SJSA1 (cell line): ENCODE results near the gene HNRNPUL1. TPM values are rescaled to one million over a fixed set of nuclear protein-coding genes. Genes with fewer than 3 reads are reported as not detected.
A peak's percentile ranks its signal among the peaks of the same experiment; 100 is the strongest.
"Not testable (repeated sequence)": the region's sequence is repeated elsewhere in the genome, so short reads cannot be mapped to it uniquely, and the experiment has no call there.

Source experiments
- DNase-seq, 2 experiments: peaks; one replicate each; pipeline ENCODE4 v3.0.0-alpha.2; 2015 to 2020; ENCODE audit warnings: low spot score in 2 of 2, low read depth in 1 of 2
- H3K27ac ChIP-seq: fragments of 250-450 bp; sonication (Bioruptor Pico); 2 replicates; pipeline ENCODE4 v1.5.1; 2020; ENCODE audit warnings: mild to moderate bottlenecking, moderate library complexity
- H3K27me3 ChIP-seq: fragments of 250-450 bp; sonication (Bioruptor Pico); replicated peaks from 2 replicates; pipeline ENCODE4 v1.5.1; 2020; ENCODE audit warnings: mild to moderate bottlenecking, moderate library complexity
- H3K36me3 ChIP-seq: fragments of 250-450 bp; sonication (Bioruptor Pico); 2 replicates; pipeline ENCODE4 v1.5.1; 2020; ENCODE audit warnings: mild to moderate bottlenecking
- H3K4me1 ChIP-seq: fragments of 250-450 bp; sonication (Bioruptor Pico); replicated peaks from 2 replicates; pipeline ENCODE4 v1.6.1; 2021; ENCODE audit warnings: mild to moderate bottlenecking
- H3K4me3 ChIP-seq: fragments of 250-450 bp; sonication (Bioruptor Pico); 2 replicates; pipeline ENCODE4 v1.5.1; 2020; ENCODE audit warnings: mild to moderate bottlenecking
- H3K9me3 ChIP-seq: fragments of 250-450 bp; sonication (Bioruptor Pico); replicated peaks from 2 replicates; pipeline ENCODE4 v1.5.1; 2020; ENCODE audit warnings: mild to moderate bottlenecking
- total RNA-seq: library from RNA; depleted of rRNA; stranded (reverse); fragments of >200 nt; shearing (Covaris generic); gene quantifications from 2 replicates; pipeline ENCODE4 v1.2.3, GENCODE V29; 2014

The HNRNPUL1 gene
- total RNA-seq, 1 experiment from 2014 or later: 162 TPM

DNA sequence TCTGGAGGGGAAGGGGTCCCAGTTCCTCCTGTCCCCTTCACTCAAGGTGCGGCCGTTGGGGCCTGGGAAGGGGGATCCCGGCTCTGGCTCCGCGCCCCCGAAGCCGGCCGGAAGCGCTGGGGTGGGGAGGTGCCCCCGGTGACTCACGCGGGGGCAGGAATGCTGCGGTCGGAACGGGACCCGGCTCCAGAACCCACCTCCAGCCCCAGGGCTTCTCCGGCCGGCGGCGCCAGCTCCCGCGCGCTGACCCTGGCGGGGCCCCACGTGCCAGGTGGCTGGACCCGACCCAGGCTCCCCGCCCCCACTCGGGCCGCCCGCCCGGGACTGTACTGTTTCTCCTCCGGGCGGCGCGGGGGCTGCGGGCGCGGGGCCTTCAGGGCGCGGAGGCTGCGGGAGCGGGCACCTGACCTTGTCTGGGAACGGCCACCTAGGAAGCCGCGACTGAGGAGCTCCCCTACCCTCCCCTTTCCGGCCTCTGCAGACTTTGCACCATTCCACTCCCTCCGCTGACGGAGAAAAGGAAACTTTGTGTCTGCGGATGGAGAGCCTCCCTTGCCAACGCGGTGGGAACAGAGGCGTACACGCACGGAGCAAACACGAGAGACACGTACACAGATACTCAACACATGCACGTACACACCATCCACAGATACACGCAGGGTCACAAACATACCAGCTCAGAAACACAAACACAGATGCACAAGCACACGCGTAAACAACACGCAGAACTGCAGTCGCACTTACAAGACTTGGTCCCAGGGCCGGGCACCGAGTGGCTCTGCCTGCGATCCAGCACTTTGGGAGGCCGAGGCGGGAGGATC is 37.9 kb upstream of the HNRNPUL1 start:
- Histone ChIP-seq H3K4me1 (peaks cover 80% of the 10 kb centered on the region), H3K9me3 (no peaks in the 10 kb centered on the region), H3K36me3 (peaks cover 78% of the 10 kb centered on the region), H3K27me3 (no peaks in the 10 kb centered on the region), H3K4me3 (peak overlapping the region; percentile 31), H3K27ac (peak overlapping the region; percentile 99)
- DNase-seq: peak; percentile 97 to 99

DNA sequence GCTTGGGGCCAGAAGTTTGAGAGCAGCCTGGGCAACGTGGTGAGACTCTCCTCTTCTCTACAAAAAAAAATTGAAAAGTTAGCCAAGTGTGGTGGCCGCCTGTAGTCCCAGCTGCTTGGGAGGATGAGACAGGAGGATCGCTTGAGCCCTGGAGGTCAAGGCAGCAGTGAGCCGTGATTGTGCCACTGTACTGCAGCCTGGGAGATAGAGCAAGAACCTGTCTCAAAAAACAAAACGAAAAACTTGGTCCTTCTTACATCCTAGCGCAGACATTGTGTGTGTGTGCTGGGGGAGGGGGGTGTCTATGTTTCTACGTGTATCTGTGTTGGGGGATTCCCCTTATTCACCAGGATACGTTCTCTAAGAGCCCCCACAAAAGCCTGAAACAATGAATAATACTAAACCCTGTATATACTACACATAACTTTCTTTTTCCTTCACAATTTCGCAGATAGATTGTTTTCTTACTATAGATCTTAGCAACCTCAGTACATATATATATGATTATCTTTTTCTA is 37.2 kb upstream of the HNRNPUL1 start:
- peak overlapping the region; percentile 99 for H3K27ac ChIP-seq
- H3K27me3 ChIP-seq: no peaks in the 10 kb centered on the region
- H3K4me3 ChIP-seq: peak overlapping the region; percentile 31
- no peak for DNase-seq
- peaks cover 74% of the 10 kb centered on the region for H3K4me1 ChIP-seq
- H3K36me3 ChIP-seq: peaks cover 78% of the 10 kb centered on the region
- H3K9me3 ChIP-seq: no peaks in the 10 kb centered on the region

DNA sequence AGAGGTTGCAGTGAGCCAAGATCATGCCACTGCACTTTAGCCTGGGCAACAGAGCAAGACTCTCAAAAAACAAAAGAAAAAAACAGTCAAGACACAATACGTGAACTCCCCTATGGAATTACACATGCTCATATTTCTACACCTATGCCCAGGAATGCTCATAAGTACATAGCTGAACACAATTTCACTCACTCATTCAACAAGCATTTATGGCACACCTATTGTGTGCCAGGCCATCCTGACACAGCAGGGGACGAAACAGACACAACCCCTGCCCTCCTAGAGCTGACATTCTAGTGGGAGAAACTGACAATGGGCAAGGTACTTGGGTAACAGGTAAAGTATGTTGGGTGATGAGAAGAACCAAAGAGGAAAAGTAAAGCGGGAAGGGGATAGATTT is 35.7 kb upstream of the HNRNPUL1 start:
- peaks cover 79% of the 10 kb centered on the region for H3K36me3 ChIP-seq
- H3K4me1 ChIP-seq: peaks cover 58% of the 10 kb centered on the region
- DNase-seq: no peak
- H3K4me3 ChIP-seq: no peak overlapping the region
- no peaks in the 10 kb centered on the region for H3K9me3 ChIP-seq
- no peaks in the 10 kb centered on the region for H3K27me3 ChIP-seq
- no peak overlapping the region for H3K27ac ChIP-seq

DNA sequence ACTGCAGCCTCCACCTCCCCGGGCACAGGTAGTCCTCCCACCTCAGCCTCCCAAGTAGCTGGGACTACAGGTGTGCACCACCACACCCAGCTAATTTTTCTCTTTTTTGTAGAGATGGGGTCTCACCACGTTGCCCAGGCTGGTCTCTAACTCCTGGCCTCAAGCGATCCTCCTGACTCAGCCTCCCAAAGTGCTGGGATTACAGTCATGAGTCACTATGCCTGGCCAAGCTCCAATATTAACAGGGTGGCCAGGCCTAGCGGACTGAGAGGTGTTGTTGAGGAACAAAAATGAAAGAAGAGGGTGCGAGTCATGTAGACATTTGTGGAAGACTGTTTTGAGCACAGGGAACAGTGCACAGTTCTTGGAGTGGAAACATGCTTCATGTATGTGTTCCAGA is 34.8 kb upstream of the HNRNPUL1 start:
- DNase-seq: peak; percentile 52 to 65
- Histone ChIP-seq H3K36me3 (peaks cover 80% of the 10 kb centered on the region), H3K4me1 (peaks cover 50% of the 10 kb centered on the region), H3K27ac (0 out of 2 replicates have a peak overlapping the region, but pooled peaks have one; percentile 6)
- H3K27me3 ChIP-seq, H3K4me3 ChIP-seq, H3K9me3 ChIP-seq: not testable (repeated sequence)

DNA sequence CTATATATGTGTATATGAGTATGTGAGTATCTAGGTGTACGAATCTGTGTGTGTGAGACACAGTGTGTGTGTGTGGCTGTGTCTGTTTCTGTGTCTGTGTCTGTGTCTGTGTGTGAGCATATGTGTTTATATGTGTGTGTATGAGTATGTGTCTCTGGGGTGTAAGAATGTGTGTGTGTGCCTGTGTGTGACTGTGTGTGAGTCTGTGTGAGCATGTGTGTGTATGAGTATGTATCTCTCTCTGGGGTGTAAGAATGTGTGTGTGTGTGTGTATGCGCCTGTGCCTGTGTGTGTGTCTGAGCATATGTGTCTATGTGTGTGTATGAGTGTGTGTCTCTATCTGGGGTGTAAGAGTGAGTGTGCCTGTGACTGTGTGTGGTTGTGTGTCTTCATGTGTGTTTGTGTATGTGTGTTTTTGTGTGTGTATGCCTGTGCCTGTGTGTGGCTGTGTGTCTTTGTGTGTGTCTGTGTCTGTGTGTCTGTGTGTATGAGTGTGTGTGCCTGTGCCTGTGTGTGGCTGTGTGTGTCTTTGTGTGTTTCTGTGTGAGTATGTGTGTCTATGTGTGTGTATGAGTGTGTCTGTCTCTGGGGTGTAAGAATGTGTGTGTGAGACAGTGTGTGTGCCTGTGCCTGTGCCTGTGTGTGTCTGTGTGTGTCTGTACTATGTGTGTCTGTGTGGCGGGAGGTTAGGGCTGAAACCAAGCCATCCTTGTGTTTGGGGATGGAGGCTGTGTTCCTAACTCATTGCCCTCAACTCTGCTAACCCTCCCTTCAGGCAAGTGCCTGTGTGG is 33.9 kb upstream of the HNRNPUL1 start:
- H3K4me1 ChIP-seq: peaks cover 40% of the 10 kb centered on the region
- DNase-seq: no peak

DNA sequence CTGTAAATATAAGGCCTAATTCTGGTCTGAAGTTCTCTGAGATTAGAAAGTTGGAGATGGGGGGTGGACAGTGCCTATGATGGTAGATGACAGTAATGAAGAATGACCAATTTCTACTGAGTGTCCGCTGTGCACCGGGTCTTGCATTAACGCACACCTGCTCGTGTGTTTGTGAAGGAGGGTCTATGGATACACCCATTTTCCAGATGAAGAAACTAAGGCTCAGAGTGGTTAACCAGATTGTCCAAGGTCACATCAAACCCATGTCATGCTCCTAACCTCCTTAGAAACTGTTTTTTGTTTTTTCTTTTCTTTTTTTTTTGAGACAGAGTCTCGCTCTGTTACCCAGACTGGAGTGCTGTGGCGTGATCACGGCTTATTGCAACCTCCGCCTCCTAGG is 31.5 kb upstream of the HNRNPUL1 start:
- Histone ChIP-seq H3K4me3 (no peak overlapping the region), H3K9me3 (no peaks in the 10 kb centered on the region), H3K27me3 (no peaks in the 10 kb centered on the region), H3K4me1 (peaks cover 18% of the 10 kb centered on the region), H3K36me3 (peaks cover 88% of the 10 kb centered on the region), H3K27ac (no peak overlapping the region)
- DNase-seq: no peak

More for the DNA sequence above, 33.9 kb upstream of the HNRNPUL1 start:
- Histone ChIP-seq H3K4me3 (no peak overlapping the region), H3K27me3 (no peaks in the 10 kb centered on the region), H3K27ac (0 out of 2 replicates have a peak overlapping the region, but pooled peaks have one; percentile 6), H3K36me3 (peaks cover 78% of the 10 kb centered on the region), H3K9me3 (no peaks in the 10 kb centered on the region)

DNA sequence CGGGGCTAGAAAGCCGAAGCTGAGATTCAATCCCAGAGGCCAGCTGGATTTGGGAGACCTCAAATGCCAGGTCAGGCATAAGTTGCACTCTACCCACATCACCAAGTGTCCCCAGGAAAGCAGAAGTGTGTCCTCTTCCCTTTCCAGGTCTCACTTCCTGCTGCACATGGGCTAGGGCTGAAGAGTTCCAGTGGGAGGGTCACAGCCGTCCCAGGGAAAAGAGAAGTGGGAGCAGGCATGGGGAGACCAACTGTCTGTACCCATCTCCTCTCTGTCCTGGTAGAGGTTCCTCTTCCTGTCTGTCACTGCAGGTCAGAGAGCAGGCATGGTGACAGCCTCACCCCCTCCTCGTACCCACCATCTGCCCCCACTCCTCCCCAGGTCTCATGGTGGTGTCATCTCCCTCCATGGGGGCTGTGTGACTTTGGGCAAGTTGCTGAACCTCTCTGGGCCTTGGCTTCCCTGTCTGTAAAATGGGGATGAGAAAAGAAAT is 30.4 kb upstream of the HNRNPUL1 start:
- no peak overlapping the region for H3K27ac ChIP-seq
- H3K27me3 ChIP-seq: no peaks in the 10 kb centered on the region
- H3K36me3 ChIP-seq: peaks cover 90% of the 10 kb centered on the region
- DNase-seq: no peak
- no peaks in the 10 kb centered on the region for H3K9me3 ChIP-seq
- H3K4me1 ChIP-seq: peaks cover 10% of the 10 kb centered on the region
- no peak overlapping the region for H3K4me3 ChIP-seq

DNA sequence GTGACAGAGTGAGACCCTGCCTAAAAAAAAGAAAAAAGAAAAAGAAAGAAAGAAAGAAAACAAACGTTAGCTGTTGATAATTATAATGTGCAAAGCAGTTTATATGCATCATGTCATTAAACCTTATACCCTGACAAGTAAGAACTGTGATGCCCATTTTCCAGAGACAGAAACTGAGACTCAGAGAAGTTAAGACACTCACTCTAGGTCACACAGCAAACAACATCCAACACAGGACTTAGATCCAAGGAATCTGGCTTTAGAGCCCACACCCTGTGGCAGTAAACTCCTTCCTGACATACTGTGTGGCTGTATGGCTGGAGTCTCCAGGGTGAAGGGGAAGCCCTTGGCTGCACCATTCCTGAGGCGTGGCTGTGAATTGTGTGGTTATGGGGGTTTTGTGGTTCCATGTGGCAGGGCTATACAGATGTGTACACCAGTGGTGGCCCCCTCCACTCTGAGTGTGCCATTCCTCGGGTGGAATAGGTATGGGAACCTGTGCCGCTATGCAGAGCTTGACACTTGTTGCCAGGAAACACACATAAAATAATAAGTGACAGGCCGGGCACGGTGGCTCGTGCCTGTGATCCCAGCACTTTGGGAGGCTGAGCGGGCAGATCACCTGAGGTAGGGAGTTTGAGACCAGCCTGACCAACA is 29.5 kb upstream of the HNRNPUL1 start:
- peaks cover 94% of the 10 kb centered on the region for H3K36me3 ChIP-seq
- H3K4me3 ChIP-seq: no peak overlapping the region
- DNase-seq: no peak
- H3K4me1 ChIP-seq: peaks cover 5% of the 10 kb centered on the region
- no peaks in the 10 kb centered on the region for H3K9me3 ChIP-seq
- no peak overlapping the region for H3K27ac ChIP-seq
- H3K27me3 ChIP-seq: no peaks in the 10 kb centered on the region

DNA sequence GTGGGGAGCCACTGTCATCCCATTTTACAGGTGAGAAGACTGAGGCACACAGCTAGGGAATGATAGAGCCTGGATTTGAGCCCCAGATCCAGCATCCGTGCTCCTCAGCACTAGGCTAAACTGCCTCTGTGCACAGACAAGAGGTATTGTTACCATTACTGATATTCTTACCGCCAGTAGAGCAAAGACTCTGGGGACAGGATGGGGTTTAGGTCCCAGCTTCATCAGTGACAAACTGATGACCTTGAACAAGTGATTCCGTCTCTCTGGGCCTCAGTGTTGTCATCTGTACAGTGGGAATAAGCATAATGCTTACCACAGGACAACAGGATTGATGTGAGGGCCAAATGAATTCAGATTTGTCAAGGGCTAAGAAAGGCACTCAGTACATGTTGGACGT is 28.7 kb upstream of the HNRNPUL1 start:
- Histone ChIP-seq H3K36me3 (peaks cover 92% of the 10 kb centered on the region), H3K4me1 (no peaks in the 10 kb centered on the region), H3K9me3 (no peaks in the 10 kb centered on the region), H3K27ac (no peak overlapping the region), H3K27me3 (no peaks in the 10 kb centered on the region), H3K4me3 (no peak overlapping the region)
- DNase-seq: no peak

DNA sequence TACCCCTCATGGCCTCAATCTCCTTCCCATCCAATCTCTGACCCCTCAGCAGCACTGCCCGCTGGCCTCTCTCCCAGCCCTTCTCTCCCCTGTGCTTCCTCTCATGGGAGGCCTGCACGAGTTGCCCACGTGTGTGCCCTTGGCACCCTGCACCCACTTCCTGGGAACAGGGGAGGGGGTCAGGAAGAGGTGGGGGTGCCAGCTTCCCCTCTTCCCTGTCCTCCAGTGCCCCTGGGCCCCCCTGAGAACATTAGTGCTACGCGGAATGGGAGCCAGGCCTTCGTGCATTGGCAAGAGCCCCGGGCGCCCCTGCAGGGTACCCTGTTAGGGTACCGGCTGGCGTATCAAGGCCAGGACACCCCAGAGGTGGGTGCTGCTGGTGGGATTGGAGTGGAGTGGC is 25.9 kb upstream of the HNRNPUL1 start:
- no peaks in the 10 kb centered on the region for H3K27me3 ChIP-seq
- H3K4me1 ChIP-seq: no peaks in the 10 kb centered on the region
- no peak overlapping the region for H3K27ac ChIP-seq
- no peak for DNase-seq
- no peak overlapping the region for H3K4me3 ChIP-seq
- H3K9me3 ChIP-seq: no peaks in the 10 kb centered on the region
- peaks cover 91% of the 10 kb centered on the region for H3K36me3 ChIP-seq

DNA sequence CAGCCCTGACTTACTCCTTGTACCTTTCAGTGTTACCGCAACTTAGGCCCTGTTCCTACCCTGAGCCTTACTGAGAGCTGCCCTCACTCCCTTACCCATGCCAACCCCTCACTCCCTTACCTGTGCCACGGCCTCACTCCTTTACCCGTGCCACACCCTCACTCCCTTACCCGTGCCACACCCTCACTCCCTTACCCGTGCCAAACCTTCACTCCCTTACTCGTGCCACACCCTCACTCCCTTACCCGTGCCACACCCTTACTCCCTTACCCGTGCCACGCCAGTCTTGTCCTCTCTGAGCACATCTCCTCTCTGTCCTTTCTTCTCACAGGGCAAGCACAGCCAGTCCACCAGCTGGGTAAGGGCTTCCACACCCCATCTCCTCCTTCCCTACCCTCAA is 24.8 kb upstream of the HNRNPUL1 start:
- H3K27me3 ChIP-seq: no peaks in the 10 kb centered on the region
- DNase-seq: no peak
- no peak overlapping the region for H3K4me3 ChIP-seq
- peaks cover 92% of the 10 kb centered on the region for H3K36me3 ChIP-seq
- no peaks in the 10 kb centered on the region for H3K4me1 ChIP-seq
- H3K27ac ChIP-seq: no peak overlapping the region
- H3K9me3 ChIP-seq: no peaks in the 10 kb centered on the region

DNA sequence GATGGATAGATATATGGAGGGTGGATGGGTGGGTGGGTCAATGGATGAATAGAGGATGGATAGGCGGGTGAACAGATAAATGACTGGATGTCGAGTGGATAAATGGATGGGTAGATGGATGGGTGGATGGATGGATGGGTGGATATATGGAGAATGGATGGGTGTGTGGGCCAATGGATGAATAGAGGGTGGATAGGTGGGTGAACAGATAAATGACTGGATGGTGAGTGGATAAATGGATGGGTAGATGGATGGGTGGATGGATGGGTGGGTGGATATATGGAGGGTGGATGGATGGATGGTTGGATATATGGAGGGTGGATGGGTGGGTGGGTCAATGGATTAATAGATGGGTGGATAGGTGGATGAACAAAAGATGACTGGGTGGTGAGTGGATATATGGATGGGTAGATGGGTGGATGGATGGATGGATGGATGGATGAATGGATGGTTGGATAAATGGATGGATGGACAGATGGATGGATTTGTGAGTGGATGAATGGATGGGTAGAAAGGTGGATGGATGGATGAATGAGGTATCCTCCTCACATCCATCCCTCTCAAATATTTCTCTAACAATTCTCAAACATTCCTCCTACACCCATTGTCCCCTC is 24.1 kb upstream of the HNRNPUL1 start:
- Histone ChIP-seq H3K4me1 (no peaks in the 10 kb centered on the region), H3K27me3 (no peaks in the 10 kb centered on the region), H3K36me3 (peaks cover 92% of the 10 kb centered on the region), H3K27ac (no peak overlapping the region), H3K9me3 (no peaks in the 10 kb centered on the region), H3K4me3 (no peak overlapping the region)
- DNase-seq: no peak

DNA sequence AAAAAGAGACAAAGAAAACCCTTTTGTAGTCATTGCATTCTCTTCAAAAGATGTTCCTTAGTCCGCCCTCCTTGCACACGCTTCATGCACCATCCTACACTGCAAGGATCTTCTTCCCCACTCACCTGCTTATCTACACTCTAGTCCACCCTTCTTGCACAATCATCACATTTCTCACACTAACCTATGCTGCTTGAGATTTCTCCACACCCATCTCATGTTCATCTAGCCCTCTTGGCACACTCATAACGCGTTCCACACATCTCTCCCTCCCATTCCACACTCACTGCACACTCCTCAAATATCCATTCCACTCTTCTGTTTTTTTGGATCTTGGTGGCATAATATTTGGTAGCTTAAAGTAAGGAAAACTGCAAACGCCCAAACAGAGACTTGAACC is 22.3 kb upstream of the HNRNPUL1 start:
- Histone ChIP-seq H3K27me3 (no peaks in the 10 kb centered on the region), H3K36me3 (peaks cover 94% of the 10 kb centered on the region), H3K27ac (no peak overlapping the region), H3K9me3 (no peaks in the 10 kb centered on the region), H3K4me1 (no peaks in the 10 kb centered on the region), H3K4me3 (no peak overlapping the region)
- DNase-seq: no peak
